Fibroblast of peridontal ligament (primary cell): ENCODE measurements around the gene FARP1.
A peak's percentile ranks its signal among the peaks of the same experiment; 100 is the strongest.

Experiments used
- DNase-seq: peaks from one replicate; pipeline ENCODE4 v3.0.0-alpha.2; 2010; ENCODE audit errors: extremely low read depth

Gene FARP1

GRCh38 chr13:98445340-98446233, 302.7 kb downstream of the FARP1 start:
- peak; percentile 52 for DNase-seq

DNA sequence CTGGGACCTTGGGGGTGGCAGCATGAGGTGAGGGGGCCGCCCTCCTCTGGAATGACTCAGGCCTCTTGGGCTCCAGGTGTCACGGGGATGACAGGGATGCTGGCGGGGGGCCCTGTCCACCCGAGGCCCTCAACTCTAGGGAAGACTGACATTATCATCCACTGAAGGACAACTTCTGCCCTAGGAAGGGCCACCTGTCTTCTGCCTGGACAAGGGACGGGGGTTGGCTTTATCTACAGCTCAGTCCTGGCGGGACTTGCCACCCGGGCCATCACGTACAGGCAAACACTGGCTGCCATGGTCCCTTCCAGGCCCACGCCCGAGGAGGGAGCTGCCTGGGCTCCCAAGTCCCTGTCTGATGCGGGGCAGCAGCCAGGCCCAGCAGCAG, 303.3 kb downstream of the FARP1 start:
- DNase-seq: no peak

DNA sequence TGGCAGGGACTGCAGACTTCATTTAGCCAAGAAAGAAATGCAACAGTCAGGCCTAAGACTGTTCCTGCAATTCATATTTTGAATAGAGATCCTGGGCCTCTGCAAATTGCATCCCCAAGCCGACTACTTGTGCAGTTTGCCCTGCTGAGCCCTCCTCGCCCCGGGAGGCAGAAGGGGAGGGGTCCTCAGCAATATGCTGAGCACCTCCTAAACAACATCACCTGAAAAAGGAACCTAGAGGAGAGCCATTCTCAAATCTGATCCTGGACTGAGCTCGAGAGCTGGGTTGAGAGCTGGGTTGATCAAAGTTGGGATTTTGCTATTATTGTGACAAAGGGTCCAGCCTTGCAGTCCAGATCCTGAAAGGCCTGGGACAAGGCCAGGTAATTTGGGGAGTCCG, 304.2 kb downstream of the FARP1 start:
- DNase-seq: no peak

GRCh38 chr13:98447881-98448641, 305.2 kb downstream of the FARP1 start:
- DNase-seq: no peak

DNA sequence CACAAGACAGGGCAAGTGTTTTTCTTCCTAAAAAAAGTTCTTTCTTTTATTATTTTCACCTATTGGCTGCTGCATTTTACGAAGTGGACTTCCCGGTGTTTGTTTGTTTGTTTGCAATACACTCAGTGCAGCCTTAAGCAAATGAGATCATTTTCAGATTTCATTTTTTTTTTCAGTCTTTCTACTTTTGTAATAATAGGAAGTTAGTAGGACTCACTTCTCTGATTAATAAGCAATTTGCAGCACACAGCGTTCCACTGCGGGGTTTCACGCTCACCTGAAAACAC, 305.7 kb downstream of the FARP1 start:
- DNase-seq: no peak

- DNase-seq: no peak
Observed at GRCh38 chr13:98449273-98449672, 306.4 kb downstream of the FARP1 start.

DNA sequence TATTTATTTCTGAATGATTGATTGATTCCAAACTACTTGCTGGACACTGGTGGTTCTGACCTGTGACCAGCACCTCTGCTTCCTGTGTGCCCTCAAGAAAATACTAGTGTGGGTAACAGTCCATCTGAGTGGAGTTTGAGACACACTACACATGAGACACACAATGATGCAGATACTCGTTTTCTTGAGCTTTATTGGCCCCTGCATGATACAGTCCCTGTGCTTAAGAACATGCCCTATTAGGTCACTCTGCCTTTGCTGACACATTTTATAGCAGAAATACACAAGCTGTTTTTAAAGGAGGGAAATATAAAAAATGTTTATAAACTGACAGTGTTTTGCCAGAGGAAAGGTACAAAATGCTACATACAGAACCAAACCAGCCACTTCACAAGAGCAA, 307.1 kb downstream of the FARP1 start:
- DNase-seq: no peak

- no peak for DNase-seq
Observed at GRCh38 chr13:98450539-98451111, 307.7 kb downstream of the FARP1 start.

GRCh38 chr13:98451676-98452470, 309.0 kb downstream of the FARP1 start:
- peak; percentile 44 for DNase-seq

GRCh38 chr13:98452851-98453843, 310.3 kb downstream of the FARP1 start:
- DNase-seq: peak; percentile 68

- DNase-seq: peak; percentile 97
Observed at GRCh38 chr13:98454389-98454881, 311.5 kb downstream of the FARP1 start.

- DNase-seq: no peak
Observed at GRCh38 chr13:98456413-98456845, 313.5 kb downstream of the FARP1 start.

GRCh38 chr13:98457053-98457452, 314.2 kb downstream of the FARP1 start:
- DNase-seq: no peak

DNA sequence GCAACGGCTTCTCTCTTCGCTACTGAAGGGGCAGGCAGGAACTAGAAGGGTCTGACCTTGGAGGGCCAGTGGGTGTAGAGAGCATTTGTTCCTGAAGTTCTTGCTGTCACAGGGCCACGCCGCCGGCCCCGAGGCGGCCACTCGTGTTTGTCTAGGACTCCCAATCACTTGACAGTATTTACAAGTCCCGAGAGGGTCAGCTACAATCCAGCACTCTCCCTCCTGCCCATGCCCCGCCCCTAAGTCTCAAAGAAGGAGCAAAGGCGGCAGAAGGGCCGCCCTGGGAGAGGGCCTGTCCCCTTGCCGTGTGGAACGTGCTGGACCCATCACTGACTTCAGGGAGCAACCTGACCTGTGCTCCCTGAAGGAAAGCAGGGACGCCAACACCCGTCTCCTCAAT, 315.5 kb downstream of the FARP1 start:
- no peak for DNase-seq

- no peak for DNase-seq
Observed at GRCh38 chr13:98459171-98459681, 316.3 kb downstream of the FARP1 start.

GRCh38 chr13:98459721-98460370, 317.0 kb downstream of the FARP1 start:
- no peak for DNase-seq

GRCh38 chr13:98460516-98460915, 317.6 kb downstream of the FARP1 start:
- no peak for DNase-seq

DNA sequence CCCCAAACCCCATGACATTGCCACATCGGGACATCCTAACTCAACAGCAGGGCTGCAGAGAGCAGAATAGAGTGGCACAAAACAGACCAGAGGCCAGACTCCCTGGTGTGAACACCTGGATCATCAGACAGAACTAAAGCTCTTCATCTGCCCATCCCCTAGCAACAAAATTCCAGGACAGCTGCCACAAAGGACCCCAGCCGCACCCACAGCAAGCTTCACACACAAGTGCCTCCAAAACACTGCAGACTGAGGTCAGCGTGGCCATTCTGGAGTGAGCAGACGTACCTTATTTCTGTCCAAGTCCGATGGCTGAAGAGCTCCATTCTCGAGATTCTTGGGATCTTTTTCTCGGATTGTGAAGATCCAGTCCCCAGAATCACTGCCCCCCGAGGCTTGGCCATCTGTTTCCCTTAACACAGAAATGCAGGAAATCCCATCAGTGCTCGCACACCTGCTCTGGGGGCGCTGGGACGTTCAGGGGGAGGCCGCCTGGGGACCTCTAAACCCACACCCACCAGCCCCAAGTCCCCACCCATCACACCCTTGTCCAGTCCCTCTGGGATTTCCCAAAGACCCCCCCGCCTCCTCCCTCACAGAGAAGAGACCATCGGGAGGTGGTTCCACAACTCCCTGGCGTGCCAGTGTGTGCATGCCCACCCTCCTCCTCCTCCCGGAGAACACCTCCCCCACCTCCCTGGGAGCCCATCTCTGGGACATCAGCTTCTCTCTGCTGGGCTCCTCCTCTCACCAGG, 318.8 kb downstream of the FARP1 start:
- no peak for DNase-seq

- DNase-seq: no peak
Observed at GRCh38 chr13:98462241-98462882, 319.5 kb downstream of the FARP1 start.
